Body of pancreas (tissue), 4 donors: ENCODE results near the gene ZNF574.

Source experiments
- POLR2A ChIP-seq, 3 donors: fragments of 450-650 bp; IDR thresholded peaks; one replicate each; pipeline ENCODE4 v1.6.1; 2016; ENCODE audit warnings: antibody characterized with exemption in 3 of 3, mild to moderate bottlenecking in 2 of 3
- TF ChIP-seq, protein P1 (sequence below), 7 experiments: fragments of 450-650 bp in 4 of 7; fragments of 200-600 bp in 3 of 7; sonication (generic) in 3 of 7; IDR thresholded peaks; one replicate each; pipeline ENCODE4 v1.5.1; 2016 to 2019; ENCODE audit warnings: antibody characterized with exemption in 7 of 7

- TF ChIP-seq, protein P1, sequence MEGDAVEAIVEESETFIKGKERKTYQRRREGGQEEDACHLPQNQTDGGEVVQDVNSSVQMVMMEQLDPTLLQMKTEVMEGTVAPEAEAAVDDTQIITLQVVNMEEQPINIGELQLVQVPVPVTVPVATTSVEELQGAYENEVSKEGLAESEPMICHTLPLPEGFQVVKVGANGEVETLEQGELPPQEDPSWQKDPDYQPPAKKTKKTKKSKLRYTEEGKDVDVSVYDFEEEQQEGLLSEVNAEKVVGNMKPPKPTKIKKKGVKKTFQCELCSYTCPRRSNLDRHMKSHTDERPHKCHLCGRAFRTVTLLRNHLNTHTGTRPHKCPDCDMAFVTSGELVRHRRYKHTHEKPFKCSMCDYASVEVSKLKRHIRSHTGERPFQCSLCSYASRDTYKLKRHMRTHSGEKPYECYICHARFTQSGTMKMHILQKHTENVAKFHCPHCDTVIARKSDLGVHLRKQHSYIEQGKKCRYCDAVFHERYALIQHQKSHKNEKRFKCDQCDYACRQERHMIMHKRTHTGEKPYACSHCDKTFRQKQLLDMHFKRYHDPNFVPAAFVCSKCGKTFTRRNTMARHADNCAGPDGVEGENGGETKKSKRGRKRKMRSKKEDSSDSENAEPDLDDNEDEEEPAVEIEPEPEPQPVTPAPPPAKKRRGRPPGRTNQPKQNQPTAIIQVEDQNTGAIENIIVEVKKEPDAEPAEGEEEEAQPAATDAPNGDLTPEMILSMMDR (IDR thresholded peaks at IDR 0.05) = no peak
- TF ChIP-seq POLR2A (IDR thresholded peaks at IDR 0.05) = no peak
Observed at GRCh38 chr19:42115705-42116104, 39.7 kb downstream of the ZNF574 start.
